ENCODE measurements around the gene KCNH4.

KCNH4 gene

GRCh38 chr17:42135664-42136653, 45.0 kb downstream of the KCNH4 start:
- no peak for FAIRE-seq

GRCh38 chr17:42135151-42135550, 45.8 kb downstream of the KCNH4 start:
- FAIRE-seq, result no peak

- FAIRE-seq, result no peak
Observed at GRCh38 chr17:42133461-42134041, 47.4 kb downstream of the KCNH4 start.

GRCh38 chr17:42132941-42133340, 48.0 kb downstream of the KCNH4 start:
- no peak for FAIRE-seq

GRCh38 chr17:42131981-42132432, 48.9 kb downstream of the KCNH4 start:
- FAIRE-seq, result no peak

- no peak for FAIRE-seq
Observed at GRCh38 chr17:42131232-42131631, 49.7 kb downstream of the KCNH4 start.

GRCh38 chr17:42130310-42130936, 50.5 kb downstream of the KCNH4 start:
- FAIRE-seq, result no peak

GRCh38 chr17:42129109-42129837, 51.7 kb downstream of the KCNH4 start:
- FAIRE-seq, result no peak

- no peak for FAIRE-seq
Observed at GRCh38 chr17:42127414-42127813, 53.5 kb downstream of the KCNH4 start.

- no peak for FAIRE-seq
Observed at GRCh38 chr17:42126836-42127235, 54.1 kb downstream of the KCNH4 start.

- no peak for FAIRE-seq
Observed at GRCh38 chr17:42125565-42125964, 55.4 kb downstream of the KCNH4 start.

- FAIRE-seq, result no peak
Observed at GRCh38 chr17:42124256-42124655, 56.7 kb downstream of the KCNH4 start.

GRCh38 chr17:42122371-42123303, 58.3 kb downstream of the KCNH4 start, which contains the start of gene HSPB9:
Gene HSPB9 (plus strand): TSS chr17:42122804. CDS start chr17:42122851, 47 bp downstream.
- FAIRE-seq, result no peak

- no peak for FAIRE-seq
Observed at GRCh38 chr17:42120770-42121769, 59.9 kb downstream of the KCNH4 start, which contains the start of gene KAT2A. Gene KAT2A (minus strand): TSS chr17:42121367. CDS start chr17:42121304, 63 bp downstream.

- FAIRE-seq, result no peak
Observed at GRCh38 chr17:42120161-42120769, 60.7 kb downstream of the KCNH4 start.

GRCh38 chr17:42119301-42119700, 61.6 kb downstream of the KCNH4 start:
- no peak for FAIRE-seq

GRCh38 chr17:42118545-42118944, 62.4 kb downstream of the KCNH4 start:
- no peak for FAIRE-seq

GRCh38 chr17:42118126-42118510, 62.8 kb downstream of the KCNH4 start:
- FAIRE-seq, result no peak

- no peak for FAIRE-seq
Observed at GRCh38 chr17:42117397-42118125, 63.4 kb downstream of the KCNH4 start.
